Tibial nerve (tissue), 4 donors: ENCODE measurements around the gene PNMA5.

ENCODE experiments used
- EP300 ChIP-seq, 2 donors: sonication (generic); formaldehyde crosslinking; IDR thresholded peaks; one replicate each; pipeline ENCODE4 v1.6.1; 2017; ENCODE audit warnings: antibody characterized with exemption in 2 of 2, mild to moderate bottlenecking in 1 of 2
- POLR2A ChIP-seq, 2 donors: fragments of 450-650 bp; IDR thresholded peaks; one replicate each; pipeline ENCODE4 v1.6.1; 2017; ENCODE audit warnings: antibody characterized with exemption in 2 of 2, mild to moderate bottlenecking in 2 of 2, moderate library complexity in 2 of 2
- TF ChIP-seq, protein P1 (sequence below), 5 experiments: fragments of 200-600 bp in 3 of 5; fragments of 450-650 bp in 2 of 5; sonication (generic) in 3 of 5; IDR thresholded peaks; one replicate each; pipeline ENCODE4 v1.5.1; 2016 to 2019; ENCODE audit warnings: antibody characterized with exemption in 5 of 5, mild to moderate bottlenecking in 3 of 5, moderate library complexity in 2 of 5

- TF ChIP-seq, protein P1, sequence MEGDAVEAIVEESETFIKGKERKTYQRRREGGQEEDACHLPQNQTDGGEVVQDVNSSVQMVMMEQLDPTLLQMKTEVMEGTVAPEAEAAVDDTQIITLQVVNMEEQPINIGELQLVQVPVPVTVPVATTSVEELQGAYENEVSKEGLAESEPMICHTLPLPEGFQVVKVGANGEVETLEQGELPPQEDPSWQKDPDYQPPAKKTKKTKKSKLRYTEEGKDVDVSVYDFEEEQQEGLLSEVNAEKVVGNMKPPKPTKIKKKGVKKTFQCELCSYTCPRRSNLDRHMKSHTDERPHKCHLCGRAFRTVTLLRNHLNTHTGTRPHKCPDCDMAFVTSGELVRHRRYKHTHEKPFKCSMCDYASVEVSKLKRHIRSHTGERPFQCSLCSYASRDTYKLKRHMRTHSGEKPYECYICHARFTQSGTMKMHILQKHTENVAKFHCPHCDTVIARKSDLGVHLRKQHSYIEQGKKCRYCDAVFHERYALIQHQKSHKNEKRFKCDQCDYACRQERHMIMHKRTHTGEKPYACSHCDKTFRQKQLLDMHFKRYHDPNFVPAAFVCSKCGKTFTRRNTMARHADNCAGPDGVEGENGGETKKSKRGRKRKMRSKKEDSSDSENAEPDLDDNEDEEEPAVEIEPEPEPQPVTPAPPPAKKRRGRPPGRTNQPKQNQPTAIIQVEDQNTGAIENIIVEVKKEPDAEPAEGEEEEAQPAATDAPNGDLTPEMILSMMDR (IDR thresholded peaks at IDR 0.05): no peak
- no peak for TF ChIP-seq POLR2A (IDR thresholded peaks at IDR 0.05)
- no peak for TF ChIP-seq EP300 (IDR thresholded peaks at IDR 0.05)
Measured at GRCh38 chrX:152958047-152958446, 35.9 kb downstream of the PNMA5 start.
